KMS-11 (cell line): ENCODE data around the gene MED20.

Experiments used
- H2AFZ ChIP-seq: fragments of 200-600 bp; sonication (generic); 2 replicates; pipeline ENCODE4 v1.6.1; 2016; ENCODE audit warnings: antibody characterized with exemption, mixed run types, low read depth
- H3K27ac ChIP-seq: fragments of 200-600 bp; sonication (generic); 2 replicates; pipeline ENCODE4 v1.6.1; 2016; ENCODE audit warnings: mild to moderate bottlenecking, mixed run types
- H3K27me3 ChIP-seq: fragments of 200-600 bp; sonication (generic); 2 replicates; pipeline ENCODE4 v1.6.1; 2017; ENCODE audit warnings: mild to moderate bottlenecking, low read depth, mixed run types, moderate library complexity; ENCODE audit not compliant: insufficient read depth
- H3K36me3 ChIP-seq: fragments of 200-600 bp; sonication (generic); 2 replicates; pipeline ENCODE4 v1.6.1; 2017; ENCODE audit warnings: mild to moderate bottlenecking, mixed run types; ENCODE audit not compliant: insufficient read depth
- H3K4me1 ChIP-seq: fragments of 200-600 bp; sonication (generic); 2 replicates; pipeline ENCODE4 v1.6.1; 2016; ENCODE audit warnings: mild to moderate bottlenecking, low read depth, mixed run types; ENCODE audit not compliant: poor library complexity, severe bottlenecking
- H3K4me2 ChIP-seq: fragments of 200-600 bp; sonication (generic); 2 replicates; pipeline ENCODE4 v1.7.0; 2016; ENCODE audit warnings: mild to moderate bottlenecking, mixed run types
- H3K4me3 ChIP-seq: fragments of 200-600 bp; sonication (generic); IDR thresholded peaks from 2 replicates; pipeline ENCODE4 v1.6.1; 2017; ENCODE audit warnings: low read depth, low read length, mixed read lengths; ENCODE audit not compliant: insufficient read depth
- H3K79me2 ChIP-seq: fragments of 200-600 bp; sonication (generic); 2 replicates; pipeline ENCODE4 v1.6.1; 2016; ENCODE audit warnings: low read depth, mixed run types; ENCODE audit not compliant: insufficient read depth
- H3K9ac ChIP-seq: fragments of 200-600 bp; sonication (generic); 2 replicates; pipeline ENCODE4 v1.6.1; 2016; ENCODE audit warnings: mild to moderate bottlenecking, mixed run types
- H4K20me1 ChIP-seq: fragments of 200-600 bp; sonication (generic); 2 replicates; pipeline ENCODE4 v1.6.1; 2016; ENCODE audit warnings: mild to moderate bottlenecking, mixed run types; ENCODE audit not compliant: insufficient read depth
- TF ChIP-seq, protein P1 (sequence below): fragments of 200-600 bp; sonication (generic); conservative IDR thresholded peaks from 2 replicates; pipeline ENCODE4 v1.6.1; 2017; ENCODE audit warnings: low read depth, mild to moderate bottlenecking, antibody characterized with exemption, low read length, moderate library complexity, mixed read lengths

The MED20 gene

DNA sequence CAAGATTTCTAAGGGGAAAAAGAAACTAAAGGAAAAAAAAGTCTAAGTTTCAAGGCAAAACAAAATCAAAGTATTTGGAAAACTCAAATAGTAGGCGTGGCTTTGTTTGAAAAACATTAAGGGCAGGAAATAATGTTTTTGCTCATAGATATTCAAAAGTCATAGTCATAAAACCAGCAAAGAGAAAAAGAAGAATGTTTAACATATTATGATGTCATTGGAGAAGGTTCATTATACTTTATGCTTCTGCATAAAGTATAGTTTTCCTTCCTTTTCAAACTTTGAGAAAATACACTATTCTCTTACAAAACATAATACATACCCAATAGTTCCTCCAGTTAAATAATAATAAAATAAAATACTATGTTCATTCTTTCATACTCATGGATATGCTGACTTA, 39.4 kb downstream of the MED20 start:
- no peak overlapping the region for H3K4me3 ChIP-seq
- TF ChIP-seq, protein P1, sequence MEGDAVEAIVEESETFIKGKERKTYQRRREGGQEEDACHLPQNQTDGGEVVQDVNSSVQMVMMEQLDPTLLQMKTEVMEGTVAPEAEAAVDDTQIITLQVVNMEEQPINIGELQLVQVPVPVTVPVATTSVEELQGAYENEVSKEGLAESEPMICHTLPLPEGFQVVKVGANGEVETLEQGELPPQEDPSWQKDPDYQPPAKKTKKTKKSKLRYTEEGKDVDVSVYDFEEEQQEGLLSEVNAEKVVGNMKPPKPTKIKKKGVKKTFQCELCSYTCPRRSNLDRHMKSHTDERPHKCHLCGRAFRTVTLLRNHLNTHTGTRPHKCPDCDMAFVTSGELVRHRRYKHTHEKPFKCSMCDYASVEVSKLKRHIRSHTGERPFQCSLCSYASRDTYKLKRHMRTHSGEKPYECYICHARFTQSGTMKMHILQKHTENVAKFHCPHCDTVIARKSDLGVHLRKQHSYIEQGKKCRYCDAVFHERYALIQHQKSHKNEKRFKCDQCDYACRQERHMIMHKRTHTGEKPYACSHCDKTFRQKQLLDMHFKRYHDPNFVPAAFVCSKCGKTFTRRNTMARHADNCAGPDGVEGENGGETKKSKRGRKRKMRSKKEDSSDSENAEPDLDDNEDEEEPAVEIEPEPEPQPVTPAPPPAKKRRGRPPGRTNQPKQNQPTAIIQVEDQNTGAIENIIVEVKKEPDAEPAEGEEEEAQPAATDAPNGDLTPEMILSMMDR, result no peak
- no peaks in the 10 kb centered on the region for H3K4me1 ChIP-seq
- H3K36me3 ChIP-seq, result no peaks in the 10 kb centered on the region
- H4K20me1 ChIP-seq, result no peaks in the 10 kb centered on the region
- H3K4me2 ChIP-seq, result no peak overlapping the region
- no peak overlapping the region for H3K27ac ChIP-seq
- H3K79me2 ChIP-seq, result no peaks in the 10 kb centered on the region
- no peaks in the 10 kb centered on the region for H3K27me3 ChIP-seq
- no peak overlapping the region for H3K9ac ChIP-seq
- H2AFZ ChIP-seq, result no peak overlapping the region

DNA sequence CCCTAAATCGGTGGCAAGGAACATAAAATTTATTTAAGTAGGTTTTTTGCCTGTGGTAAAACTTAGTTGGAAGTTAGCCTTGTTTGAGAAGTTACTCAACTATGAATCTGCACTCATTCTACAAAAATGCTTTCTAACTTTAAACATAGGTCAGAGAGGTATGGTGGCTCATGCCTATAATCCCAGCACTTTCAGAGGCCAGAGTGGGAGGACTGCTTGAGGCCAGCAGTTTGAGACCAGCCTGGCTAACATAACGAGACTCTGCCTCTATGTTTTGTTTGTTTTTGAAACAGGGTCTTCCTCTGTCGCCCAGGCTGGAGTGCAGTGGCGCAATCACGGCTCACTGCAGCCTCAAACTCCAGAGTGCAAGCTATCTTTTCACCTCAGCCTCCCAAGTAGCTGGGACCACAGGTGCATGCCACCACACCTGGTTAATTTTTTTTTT, 42.0 kb downstream of the MED20 start:
- Histone ChIP-seq H3K27me3 (no peaks in the 10 kb centered on the region), H2AFZ (no peak overlapping the region), H4K20me1 (no peaks in the 10 kb centered on the region), H3K4me2 (no peak overlapping the region), H3K36me3 (no peaks in the 10 kb centered on the region; the same call in 1 of the 2 replicates), H3K9ac (no peak overlapping the region), H3K4me1 (no peaks in the 10 kb centered on the region), H3K27ac (no peak overlapping the region), H3K4me3 (no peak overlapping the region), H3K79me2 (no peaks in the 10 kb centered on the region)
- TF ChIP-seq, protein P1, result no peak

DNA sequence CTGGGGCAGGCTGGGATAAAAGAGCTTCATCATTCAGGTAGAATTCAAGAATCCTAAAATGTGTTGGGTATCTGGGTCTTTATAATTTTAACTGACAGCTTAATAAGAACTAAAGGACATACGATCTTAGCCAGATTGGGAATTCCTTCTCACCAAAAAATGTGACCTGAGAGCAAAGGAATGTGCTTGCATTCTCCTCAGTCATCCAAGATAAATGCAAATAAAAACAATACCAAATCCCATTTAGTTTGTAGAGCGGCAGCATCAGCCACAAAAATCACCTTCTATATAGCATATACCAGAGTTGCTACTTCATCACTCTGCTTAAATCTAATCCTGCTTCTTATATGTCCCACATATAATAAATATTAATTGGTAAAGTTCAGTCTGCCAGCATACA, 42.7 kb downstream of the MED20 start:
- H3K36me3 ChIP-seq, result no peaks in the 10 kb centered on the region; the same call in 1 of the 2 replicates
- TF ChIP-seq, protein P1, result no peak
- H2AFZ ChIP-seq, result no peak overlapping the region
- no peak overlapping the region for H3K27ac ChIP-seq
- no peak overlapping the region for H3K9ac ChIP-seq
- no peak overlapping the region for H3K4me3 ChIP-seq
- H3K4me1 ChIP-seq, result no peaks in the 10 kb centered on the region
- no peaks in the 10 kb centered on the region for H3K79me2 ChIP-seq
- no peaks in the 10 kb centered on the region for H4K20me1 ChIP-seq
- no peak overlapping the region for H3K4me2 ChIP-seq
- H3K27me3 ChIP-seq, result no peaks in the 10 kb centered on the region

DNA sequence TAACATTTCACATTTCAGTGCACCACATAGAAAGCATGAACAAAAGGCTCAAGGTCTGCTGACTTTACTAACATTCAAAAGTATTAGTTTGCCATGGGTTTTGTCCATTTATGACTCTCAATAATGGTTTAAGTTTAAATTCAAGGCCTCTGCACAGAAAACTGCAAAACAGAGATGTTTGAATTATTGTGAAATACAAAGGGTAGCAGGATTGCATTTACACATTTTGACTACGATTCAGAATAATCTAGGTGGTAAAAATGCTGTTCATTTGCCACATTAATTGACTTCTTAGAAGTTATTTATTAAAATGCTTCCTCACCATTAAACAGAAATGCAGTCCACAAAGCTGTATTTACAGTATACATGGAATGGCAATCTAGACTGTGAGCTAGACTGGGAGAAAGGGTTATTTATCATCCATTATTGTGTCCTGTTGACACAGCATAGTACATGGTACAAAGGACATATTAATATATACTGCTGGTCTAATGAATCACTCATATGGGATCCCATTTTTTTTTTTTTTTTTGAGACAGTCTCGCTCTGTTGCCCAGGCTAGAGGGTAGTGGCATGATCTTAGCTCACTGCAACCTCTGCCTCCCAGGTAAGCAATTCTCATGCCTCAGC, 43.8 kb downstream of the MED20 start:
- Histone ChIP-seq H3K9ac (no peak overlapping the region), H2AFZ (no peak overlapping the region), H3K36me3 (no peaks in the 10 kb centered on the region; the same call in 1 of the 2 replicates), H3K27me3 (no peaks in the 10 kb centered on the region), H4K20me1 (no peaks in the 10 kb centered on the region), H3K4me3 (no peak overlapping the region), H3K4me1 (no peaks in the 10 kb centered on the region), H3K27ac (no peak overlapping the region), H3K79me2 (no peaks in the 10 kb centered on the region), H3K4me2 (no peak overlapping the region)
- TF ChIP-seq, protein P1, result no peak
